OCI-M2 (cell line): ENCODE data around the gene SRRM5.
"Not testable (repeated sequence)": the region's sequence is repeated elsewhere in the genome, so short reads cannot be mapped to it uniquely, and the experiment has no call there.

Experiments used
- DNase-seq: peaks from one replicate; lab custom pipeline; 2025; ENCODE audit not compliant: unreplicated experiment; lab: John Stamatoyannopoulos, UW

Gene SRRM5, protein sequence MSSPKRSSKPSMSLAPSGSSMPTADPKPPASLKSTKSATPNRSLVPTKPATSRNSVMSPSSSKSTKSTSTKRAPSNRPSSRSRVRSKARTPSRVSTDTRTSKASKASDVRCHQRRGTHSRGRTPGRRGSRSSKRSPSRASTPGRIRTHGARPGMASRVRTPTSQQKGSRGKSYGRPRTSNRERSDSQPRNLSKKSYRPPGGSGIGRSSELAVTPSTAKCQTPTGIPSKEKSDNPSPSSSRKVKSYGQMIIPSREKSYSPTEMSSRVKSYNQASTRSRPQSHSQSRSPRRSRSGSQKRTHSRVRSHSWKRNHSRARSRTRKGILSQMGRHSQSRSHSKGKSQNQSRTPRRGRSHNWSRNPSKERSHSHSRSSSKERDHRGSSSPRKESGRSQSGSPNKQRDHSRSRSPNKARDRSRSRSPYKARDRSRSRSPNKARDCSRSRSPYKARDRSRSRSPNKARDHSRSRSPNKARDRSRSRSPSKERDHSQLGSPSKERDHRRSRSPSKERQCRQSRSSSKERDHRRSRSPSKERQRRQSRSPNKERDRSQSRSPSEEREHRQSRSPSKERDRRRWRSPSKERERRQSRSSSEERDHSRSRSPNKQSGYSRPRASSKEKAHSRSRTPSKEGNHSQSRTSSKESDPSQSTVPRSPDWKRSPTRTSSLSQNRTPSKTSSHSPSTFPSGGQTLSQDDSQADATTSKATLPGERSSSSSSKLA

DNA sequence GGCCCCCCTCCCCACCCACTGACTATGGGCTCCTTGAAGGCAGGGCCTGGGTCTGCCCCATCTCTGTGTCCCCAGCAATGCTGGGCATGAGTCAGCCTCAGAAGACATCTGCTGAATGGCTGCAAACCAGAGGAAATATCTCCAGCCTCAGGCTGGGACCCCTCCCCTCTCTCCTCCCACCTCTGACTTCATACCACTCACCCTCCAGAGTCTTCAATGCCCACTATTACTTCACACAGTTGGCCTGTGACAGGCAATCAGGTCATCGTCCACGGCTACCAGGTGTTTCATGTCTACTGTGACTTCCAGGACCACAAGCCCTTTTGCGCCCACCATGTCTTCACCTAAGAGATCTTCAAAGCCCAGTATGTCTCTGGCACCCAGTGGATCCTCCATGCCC lies at the start of gene SRRM5:
Gene SRRM5, plus strand, starts transcription at position 301 of the 400 bp plus-strand sequence. Its CDS starts 34 bp downstream, at position 335.
- DNase-seq = no peak

DNA sequence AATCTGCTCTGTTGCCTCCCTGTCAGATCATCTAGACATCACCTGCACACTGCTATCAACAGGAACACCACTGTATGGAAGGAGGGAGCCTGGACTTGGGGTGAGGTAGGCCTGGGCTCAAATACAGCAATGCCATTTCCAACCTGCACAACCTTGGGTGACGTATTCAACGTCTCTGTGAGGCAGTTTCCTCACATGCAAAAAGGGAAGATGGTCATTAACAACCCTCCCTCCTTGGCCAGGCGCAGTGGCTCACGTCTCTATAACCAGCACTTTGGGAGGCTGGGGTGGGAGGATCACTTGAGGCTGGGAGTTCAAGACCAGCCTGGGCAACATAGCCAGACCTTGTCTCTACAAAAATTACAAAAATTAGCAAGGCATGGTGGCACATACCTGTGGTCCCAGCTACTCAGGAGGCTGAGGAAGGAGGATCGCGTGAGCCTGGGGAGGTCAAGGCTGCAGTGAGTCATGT lies 49.6 kb upstream of the SRRM5 start:
- DNase-seq = no peak

DNA sequence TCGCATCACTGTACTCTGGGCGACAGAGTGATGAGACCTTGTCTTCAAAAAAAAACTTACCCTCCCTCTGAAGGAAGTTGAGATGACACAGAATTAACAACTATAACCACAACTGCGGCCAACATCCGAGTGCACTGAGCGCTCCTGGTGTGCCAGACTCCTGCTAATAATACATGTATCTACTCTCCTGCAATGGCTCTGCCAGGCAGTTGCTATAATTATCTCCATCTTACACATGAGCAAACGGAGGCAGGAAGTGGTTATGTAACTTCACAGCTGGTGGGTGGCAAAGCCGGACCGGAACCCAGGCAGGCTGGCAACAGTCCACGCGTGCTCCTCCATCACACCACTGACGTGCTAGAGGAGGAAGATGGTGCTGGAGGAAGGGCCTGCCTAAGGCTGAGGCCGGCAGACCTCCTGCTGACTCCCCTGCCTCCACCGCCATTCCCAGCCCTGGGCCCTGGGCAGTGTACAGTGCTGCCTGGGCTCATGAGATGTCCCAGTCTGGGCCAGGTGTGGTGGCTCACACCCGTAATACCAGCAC lies 49.1 kb upstream of the SRRM5 start:
- DNase-seq = no peak

DNA sequence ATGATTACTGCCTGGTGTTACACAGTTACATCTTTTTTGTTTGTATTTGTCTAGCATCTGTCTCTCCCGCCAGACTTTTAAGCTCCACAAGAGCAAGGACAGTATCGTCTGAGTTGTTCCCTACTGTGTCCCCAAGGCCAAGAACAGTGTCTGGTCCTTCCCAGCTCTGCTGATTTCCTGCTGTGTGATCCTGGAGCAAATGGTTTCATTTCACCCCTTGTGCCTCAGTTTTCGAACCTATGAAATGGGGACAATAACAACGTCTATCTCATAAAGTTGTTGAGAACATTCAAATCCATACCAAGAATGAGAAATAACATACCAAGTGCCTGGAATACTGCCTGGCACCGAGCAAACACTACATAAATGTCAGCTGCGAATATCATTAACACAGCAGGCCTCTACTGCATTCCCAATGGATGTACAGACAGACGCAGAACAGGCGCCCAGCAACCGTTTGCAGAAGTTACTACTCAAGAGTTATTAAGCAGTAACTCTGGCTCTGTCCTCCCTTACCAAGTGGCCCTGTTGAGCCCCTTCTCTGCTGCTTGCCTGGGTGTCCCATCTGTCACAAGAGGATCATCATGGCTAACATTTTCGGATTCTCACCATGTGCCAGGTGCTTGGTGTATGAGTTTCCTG lies 48.0 kb upstream of the SRRM5 start:
- DNase-seq = no peak

DNA sequence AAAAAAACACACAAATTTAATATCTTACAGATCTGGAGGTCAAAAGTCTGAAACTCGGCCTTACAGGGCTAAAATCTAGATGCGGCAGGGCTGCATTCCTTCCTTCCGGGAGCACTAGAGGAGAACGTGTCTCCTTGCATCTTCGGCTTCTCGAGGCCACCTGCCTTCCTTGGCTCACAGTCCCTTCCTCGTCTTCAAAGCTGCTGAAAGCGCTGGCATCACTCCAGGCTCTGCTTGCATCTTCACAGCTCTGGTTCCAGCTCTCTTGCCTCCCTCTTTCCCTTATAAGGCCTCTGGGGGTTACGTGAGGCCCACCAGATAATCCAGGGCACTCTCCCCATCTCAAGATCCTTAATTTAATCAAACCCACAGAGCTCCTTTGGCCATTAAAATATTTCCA lies 47.1 kb upstream of the SRRM5 start:
- DNase-seq = no peak

DNA sequence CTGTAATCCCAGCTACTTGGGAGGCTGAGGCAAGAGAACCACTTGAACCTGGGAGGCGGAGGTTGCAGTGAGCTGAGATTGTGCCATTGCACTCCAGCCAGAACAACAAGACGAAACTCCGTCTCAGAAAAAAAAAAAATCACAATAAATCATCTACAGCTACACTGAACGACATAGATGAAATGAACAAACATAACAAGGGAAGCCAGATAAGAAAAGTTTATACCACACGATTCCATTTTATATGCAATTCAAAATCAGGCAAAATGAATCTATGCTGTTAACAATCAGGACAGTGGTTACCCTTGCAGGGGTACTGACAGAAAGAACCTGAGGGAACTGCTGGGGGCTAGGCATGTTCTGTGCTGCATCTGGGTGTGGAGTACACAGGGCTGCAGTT lies 42.2 kb upstream of the SRRM5 start:
- no peak for DNase-seq

DNA sequence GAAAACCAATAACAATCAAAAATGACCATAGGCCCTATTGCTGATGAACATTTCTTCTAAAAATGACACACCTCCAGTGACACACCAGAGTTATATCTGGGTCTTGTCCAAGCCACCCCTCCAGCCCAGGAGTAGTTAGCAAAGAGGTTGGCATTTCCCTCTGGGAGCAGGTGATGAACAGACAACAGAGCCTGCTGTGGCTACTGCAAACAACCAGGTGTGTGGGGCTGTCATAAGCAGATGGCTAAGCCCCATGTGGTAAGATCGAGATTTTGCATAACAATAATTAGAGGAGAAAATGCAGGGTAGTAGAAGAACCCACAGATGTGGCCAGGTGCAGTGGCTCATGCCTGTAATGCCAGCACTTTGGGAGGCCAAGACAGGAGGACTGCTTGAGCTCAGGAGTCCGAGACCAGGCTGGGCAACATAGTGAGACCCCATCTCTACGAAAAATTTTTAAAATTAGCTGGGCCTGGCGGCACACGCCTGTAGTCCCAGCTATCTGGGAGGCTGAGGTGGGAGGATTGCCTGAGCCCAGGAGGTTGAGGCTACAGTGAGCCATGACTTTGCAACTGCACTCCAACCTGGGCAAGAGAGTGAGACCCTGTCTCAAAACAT lies 41.6 kb upstream of the SRRM5 start:
- no peak for DNase-seq

DNA sequence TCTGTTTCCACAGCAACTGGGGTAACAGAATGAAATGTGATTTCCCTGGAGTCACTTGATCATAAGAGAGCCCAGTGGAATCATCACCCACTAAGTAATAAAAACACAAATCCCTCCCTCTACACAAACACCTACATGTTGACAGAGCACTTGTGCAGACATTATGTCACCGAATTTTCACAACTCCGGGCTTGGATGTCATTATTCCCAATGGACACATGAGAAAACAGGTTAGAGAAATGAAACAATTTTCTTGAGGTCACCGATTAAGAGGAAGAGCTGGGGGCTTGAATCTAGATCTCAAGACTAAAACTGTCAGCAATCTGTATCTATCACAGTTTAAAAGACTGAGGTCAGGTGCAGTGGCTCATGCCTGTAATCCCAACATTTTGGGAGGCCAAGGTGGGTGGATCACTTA lies 39.7 kb upstream of the SRRM5 start:
- no peak for DNase-seq

DNA sequence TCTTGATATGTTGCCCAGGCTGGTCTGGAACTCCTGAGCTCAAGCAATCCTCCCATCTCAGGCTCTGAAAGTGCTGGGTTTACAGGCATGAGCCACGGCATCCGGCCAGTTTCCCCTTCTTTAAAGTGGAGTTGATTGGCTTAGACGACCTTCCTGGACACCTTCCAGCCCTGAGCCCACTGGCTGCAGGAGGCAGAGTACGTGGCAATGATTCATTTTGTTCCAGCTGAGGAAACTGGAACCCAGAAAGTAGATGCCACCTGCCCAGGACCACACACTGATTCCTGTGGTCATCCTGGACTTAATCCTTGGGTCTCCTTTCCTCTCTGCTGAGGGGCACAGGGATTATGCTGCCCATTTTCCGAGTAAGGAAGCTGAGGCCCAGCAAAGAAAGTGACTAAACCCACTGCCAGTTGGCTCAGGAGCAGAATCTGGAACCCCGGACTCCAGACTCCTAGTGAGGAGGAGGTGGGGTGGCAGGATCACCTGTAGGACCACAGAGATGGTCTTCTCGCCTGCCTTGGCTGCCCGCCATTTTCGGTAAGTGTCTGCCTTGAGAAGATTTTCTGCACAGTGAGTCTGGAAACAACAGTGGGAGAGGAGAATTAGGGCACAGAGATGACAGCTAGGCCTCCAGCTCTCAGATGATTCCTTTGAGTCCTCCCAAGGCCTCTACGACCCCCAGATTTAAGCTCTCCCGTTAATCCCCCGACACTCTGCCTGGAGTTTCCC lies 37.3 kb upstream of the SRRM5 start:
- no peak for DNase-seq

DNA sequence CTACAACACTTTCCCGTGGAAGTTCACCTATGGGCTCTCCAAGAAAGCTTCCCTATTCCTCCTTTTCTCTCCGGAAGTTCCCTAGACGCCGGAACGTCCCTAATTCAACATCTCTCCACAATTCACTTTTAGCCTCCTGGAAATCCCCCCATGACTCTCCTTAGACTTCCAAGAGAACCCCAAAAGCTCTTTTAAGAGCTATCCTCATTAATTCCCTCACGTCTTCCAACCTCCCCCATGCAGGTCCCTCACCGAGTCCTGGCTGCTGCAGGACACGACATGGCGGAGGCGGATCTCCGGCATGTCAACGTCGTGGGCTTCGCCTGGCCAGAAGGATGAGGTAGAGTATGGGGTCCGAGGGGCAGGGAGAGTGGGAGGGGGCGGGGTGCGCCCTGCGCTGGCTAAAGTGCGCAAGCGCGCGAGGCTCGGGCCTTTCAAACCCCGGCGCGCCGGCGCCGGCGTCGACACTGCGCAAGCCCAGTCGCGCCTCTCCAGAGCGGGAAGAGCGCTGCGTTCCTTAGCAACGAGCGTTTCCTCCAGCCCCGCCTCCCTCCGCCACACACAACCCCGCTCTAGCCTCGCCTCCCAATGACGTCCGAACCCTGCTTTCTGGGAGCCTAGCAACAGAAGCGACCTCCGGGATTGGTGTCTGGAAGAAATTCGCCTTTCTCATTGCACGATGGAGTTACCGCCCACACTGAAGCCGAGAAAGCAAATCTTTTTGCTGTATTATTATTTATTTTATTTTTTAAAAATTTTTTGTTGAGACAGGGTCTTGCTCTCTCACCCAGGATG lies 36.5 kb upstream of the SRRM5 start, which contains the start of the genes PINLYP and XRCC1:
Gene PINLYP, plus strand, starts transcription at position 646 of the 795 bp plus-strand sequence. CDS start 1,391 bp downstream, outside the sequence.
Gene XRCC1, minus strand, starts transcription at position 372 of the 795 bp plus-strand sequence. Its CDS starts 69 bp downstream, at position 303.
- DNase-seq = peak; percentile 91

DNA sequence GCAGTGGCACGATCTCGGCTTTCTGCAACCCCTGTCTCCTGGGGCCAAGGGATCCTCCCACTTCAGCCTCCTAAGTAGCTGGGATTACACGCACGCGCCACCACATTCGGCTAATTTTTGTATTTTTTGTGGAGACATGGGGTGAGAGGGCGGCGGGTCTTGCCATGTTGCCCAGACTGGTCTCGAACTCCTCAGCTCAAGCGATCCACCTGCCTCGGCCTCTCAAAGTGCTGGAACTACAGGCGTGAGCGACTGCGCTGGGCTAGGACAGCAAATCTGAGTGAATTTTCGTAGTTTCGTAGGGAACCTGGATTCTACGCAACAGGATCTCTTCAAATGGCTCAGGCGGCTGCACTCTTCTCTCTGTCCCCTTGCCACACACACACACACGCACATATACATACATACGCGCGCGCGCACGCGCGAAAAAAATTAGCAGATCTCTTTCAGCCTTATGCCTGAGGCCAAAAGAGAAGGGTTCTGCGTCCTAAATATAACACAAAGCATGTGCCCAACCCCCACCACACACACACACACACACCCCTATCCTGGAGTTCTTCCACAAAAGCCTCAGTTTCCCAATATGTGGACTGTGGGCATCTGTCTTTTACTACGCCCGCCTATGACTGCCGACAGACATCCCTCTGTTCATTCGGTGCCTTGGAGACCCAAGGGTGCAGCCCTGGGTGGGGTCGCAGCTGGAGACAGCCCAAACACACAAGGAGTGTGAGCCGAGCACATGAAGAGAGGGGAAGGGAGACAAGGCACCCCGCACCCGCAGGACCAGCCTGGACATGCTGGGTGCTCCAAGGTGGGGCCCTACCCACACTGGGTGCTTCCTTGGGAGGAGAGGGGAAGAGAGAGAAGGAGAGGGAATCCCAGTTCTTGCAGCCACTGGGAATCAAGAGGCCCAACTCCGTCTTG lies 35.7 kb upstream of the SRRM5 start:
- DNase-seq = no peak

DNA sequence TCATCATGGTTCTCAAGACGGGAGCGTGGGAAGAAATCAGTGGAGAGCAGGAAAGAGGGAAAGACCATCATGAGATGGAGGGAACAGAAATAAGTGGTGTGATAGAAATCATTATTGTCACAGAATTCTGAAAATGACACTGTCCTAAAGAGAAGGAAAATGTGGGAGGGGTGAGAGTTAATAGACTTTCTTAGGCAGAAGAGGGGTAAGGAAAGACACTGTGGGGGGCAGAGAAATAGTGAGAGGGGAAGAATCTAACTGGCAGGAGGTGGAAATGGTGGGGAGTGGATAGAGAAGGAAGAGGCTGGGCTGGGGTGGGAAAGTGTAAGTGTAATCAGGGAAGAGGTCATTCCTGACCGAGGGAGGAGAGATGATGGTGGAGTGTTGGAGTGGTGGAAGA lies 33.1 kb upstream of the SRRM5 start:
- DNase-seq = no peak

DNA sequence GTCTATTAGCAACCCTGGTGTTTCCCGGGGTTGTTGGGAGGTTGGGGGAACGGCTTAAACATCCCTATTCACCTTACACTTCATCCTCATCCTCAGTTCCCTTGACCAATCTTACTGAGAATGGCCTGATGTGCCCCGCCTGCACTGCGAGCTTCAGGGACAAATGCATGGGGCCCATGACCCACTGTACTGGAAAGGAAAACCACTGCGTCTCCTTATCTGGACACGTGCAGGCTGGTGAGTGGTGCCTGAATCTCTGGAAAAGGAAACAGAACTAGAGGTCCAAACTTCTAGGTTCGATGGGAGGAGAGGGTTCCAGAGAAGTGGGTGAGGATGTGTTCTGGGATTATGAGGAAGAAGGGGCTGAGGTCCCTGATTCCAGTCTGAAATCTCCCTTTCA lies 30.4 kb upstream of the SRRM5 start:
- no peak for DNase-seq

DNA sequence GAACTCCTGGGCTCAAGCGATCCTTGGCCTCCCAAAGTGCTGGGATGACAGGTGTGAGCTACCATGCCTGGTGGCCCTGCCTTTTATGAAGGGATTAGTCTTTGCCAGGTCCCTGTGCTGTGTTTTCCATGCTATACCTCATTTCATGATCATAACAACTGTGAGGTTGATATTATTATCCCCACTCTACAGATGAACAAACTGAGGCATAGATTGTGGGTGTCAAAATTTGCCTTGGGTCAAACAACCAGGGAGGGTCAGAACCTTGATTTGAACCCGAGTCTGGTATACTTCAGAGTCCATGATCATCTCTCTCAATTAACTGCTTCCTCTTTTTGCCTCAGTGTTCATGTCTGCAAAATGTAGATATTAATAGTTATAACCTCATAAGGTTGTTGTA lies 29.4 kb upstream of the SRRM5 start:
- no peak for DNase-seq

DNA sequence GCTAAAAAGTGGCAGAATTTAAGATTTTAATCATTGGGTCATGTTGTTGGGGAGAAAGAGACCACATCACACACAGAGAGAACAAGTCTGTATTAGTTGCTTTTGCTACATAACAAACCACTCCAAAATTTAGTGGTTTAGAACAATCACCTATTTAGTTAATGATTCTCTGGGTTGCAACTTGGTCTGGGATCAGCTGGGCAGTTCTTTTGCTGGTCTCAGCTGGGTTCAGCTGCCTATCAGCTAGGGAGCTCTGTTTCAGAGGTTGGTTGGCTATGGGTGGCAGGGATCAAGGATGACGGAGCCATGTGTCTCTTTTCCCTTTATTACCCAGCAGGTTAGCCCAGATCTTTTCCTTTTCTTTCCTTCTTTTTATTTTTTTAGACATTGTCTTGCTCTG lies 27.4 kb upstream of the SRRM5 start:
- no peak for DNase-seq

DNA sequence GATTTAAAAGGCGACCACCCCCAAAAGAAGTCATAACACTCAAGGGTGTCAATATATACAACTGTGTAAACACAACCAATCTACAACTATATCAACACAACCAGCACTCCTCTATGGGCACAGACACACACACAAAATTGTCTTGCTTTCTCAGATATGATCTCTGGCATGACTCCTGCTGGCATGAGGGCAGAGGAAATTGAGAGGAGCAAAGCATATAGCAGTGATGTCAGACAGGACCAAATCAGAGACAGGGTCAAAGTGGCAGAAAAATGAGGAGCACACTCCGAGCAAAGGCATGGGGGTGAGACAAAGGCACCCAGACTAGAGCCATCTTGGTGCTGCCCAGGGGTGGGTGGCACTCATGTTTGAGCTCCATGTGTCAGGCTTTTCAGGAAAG lies 25.5 kb upstream of the SRRM5 start:
- DNase-seq = no peak

DNA sequence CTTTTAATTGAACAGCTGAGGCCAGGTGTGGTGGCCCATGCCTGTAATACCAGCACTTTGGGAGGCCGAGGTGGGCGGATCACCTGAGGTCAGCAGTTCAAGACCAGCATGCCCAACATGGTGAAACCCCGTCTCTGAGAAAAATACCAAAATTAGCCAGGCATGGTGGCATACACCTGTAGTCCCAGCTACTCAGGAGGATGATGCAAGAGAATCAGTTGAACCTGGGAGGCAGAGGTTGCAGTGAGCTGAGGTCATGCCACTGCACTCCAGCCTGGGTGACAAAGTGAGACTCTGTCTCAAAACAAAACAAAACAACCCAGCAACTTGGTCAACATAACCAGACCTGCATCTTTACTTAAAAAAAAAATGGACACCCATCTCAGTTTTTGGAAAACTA lies 24.9 kb upstream of the SRRM5 start:
- not testable (repeated sequence) for DNase-seq

DNA sequence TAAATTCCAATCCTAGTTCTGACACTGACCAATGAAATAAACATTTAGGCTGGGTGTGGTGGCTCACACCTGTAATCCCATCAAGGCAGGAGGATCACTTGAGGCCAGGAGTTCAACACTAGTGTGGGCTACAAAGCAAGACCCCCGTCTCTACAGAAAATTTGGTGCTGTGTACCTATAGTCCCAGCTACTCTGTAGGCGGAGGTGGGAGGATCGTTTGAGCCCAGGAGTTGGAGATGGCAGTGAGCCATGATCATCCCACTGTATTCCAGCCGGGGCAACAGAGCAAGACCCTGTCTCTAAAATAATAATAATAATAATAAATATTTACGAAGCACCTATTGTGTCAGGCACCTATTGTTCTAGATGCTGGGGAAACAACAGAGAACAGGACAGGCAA lies 22.6 kb upstream of the SRRM5 start:
- no peak for DNase-seq
